IMR-90 (cell line): ENCODE results near the gene OTOG. TPM values are rescaled to one million over a fixed set of nuclear protein-coding genes. Genes with fewer than 3 reads are reported as not detected.

Experiments used
- ATAC-seq: fragments of 200-7000 bp; cut with Tn5 transposase; 2 replicates; pipeline ENCODE4 v1.9.1; 2020; ENCODE audit warnings: low read depth, mild to moderate bottlenecking, moderate library complexity
- BruUV-seq: library from RNA; stranded (reverse); fragments of 400-500 nt; replicated peaks from 2 replicates; lab custom pipeline; 2021; lab: Mats Ljungman, UMichigan
- CTCF ChIA-PET: fragments of 300-600 bp; formaldehyde crosslinking; extraction: SDS; loops from one replicate; lab custom pipeline; 2021; ENCODE audit warnings: antibody characterized with exemption; lab: Yijun Ruan, JAX
- POLR2A ChIA-PET: fragments of 300-600 bp; sonication (Branson Sonifier 250); formaldehyde crosslinking; loops from one replicate; lab custom pipeline; 2022; ENCODE audit warnings: antibody characterized with exemption; ENCODE audit not compliant: unreplicated experiment; lab: Charles Lee
- DNase-seq: peaks from one replicate; pipeline ENCODE4 v3.0.0; 2013
- H2AFZ ChIP-seq: replicated peaks from 2 replicates; pipeline ENCODE3; 2013; ENCODE audit warnings: low read length, mild to moderate bottlenecking; ENCODE audit not compliant: poor library complexity
- H2AK5ac ChIP-seq: 2 replicates; pipeline ENCODE4 v1.6.1; 2013; ENCODE audit warnings: low read depth, low read length, inconsistent platforms
- H2AK9ac ChIP-seq: replicated peaks from 2 replicates; pipeline ENCODE3; 2013; ENCODE audit warnings: mild to moderate bottlenecking, low read depth, low read length, moderate library complexity; ENCODE audit not compliant: poor library complexity
- H2BK120ac ChIP-seq: 2 replicates; pipeline ENCODE4 v1.6.1; 2013; ENCODE audit warnings: low read depth, low read length, inconsistent platforms
- H2BK15ac ChIP-seq: 3 replicates; pipeline ENCODE4 v1.6.1; 2013; ENCODE audit warnings: low read depth, low read length, inconsistent platforms
- H2BK20ac ChIP-seq: 2 replicates; pipeline ENCODE4 v1.6.1; 2013; ENCODE audit warnings: low read depth, mild to moderate bottlenecking, inconsistent platforms, low read length, moderate library complexity
- H2BK5ac ChIP-seq: 2 replicates; pipeline ENCODE4 v1.6.1; 2013; ENCODE audit warnings: mild to moderate bottlenecking, low read depth, low read length, inconsistent platforms; ENCODE audit not compliant: poor library complexity, severe bottlenecking
- H3K14ac ChIP-seq: replicated peaks from 2 replicates; pipeline ENCODE4 v1.6.1; 2013; ENCODE audit warnings: low read depth, low read length, inconsistent platforms
- H3K18ac ChIP-seq: 2 replicates; pipeline ENCODE4 v1.6.1; 2013; ENCODE audit warnings: low read depth, low read length, control low read depth
- H3K23ac ChIP-seq: 2 replicates; pipeline ENCODE4 v1.6.1; 2013; ENCODE audit warnings: low read depth, low read length, inconsistent platforms
- H3K27ac ChIP-seq: 2 replicates; pipeline ENCODE4 v1.5.1; 2013; ENCODE audit warnings: mild to moderate bottlenecking, control low read depth, low read length; ENCODE audit not compliant: insufficient read depth
- H3K27me3 ChIP-seq: 2 replicates; pipeline ENCODE4 v1.6.1; 2013; ENCODE audit warnings: low read length; ENCODE audit not compliant: control insufficient read depth, insufficient read depth
- H3K36me3 ChIP-seq: 2 replicates; pipeline ENCODE4 v1.6.1; 2013; ENCODE audit warnings: low read length, mixed read lengths; ENCODE audit not compliant: control insufficient read depth, insufficient read depth
- H3K4ac ChIP-seq: 2 replicates; pipeline ENCODE4 v1.6.1; 2013; ENCODE audit warnings: low read depth, low read length, inconsistent platforms
- H3K4me1 ChIP-seq: 2 replicates; pipeline ENCODE4 v1.6.1; 2013; ENCODE audit warnings: low read length, mixed read lengths; ENCODE audit not compliant: control insufficient read depth, insufficient read depth
- H3K4me2 ChIP-seq: 2 replicates; pipeline ENCODE4 v1.6.1; 2013; ENCODE audit warnings: low read depth, mild to moderate bottlenecking, control low read depth, low read length, moderate library complexity
- H3K4me3 ChIP-seq: 2 replicates; pipeline ENCODE4 v1.5.1; 2013; ENCODE audit warnings: low read depth, mild to moderate bottlenecking, control low read depth, low read length, moderate library complexity; ENCODE audit not compliant: insufficient read depth
- H3K56ac ChIP-seq: 2 replicates; pipeline ENCODE4 v1.6.1; 2013; ENCODE audit warnings: low read length, inconsistent platforms; ENCODE audit not compliant: insufficient read depth; ENCODE audit errors: extremely low read depth
- H3K79me1 ChIP-seq, 2 experiments: 2 replicates each; pipeline ENCODE4 v1.6.1; 2013; ENCODE audit warnings: low read length in 2 of 2, inconsistent platforms in 1 of 2, low read depth in 1 of 2
- H3K9ac ChIP-seq: 2 replicates; pipeline ENCODE4 v1.6.1; 2013; ENCODE audit warnings: low read depth, low read length, control low read depth
- H3K9me1 ChIP-seq: 2 replicates; pipeline ENCODE4 v1.6.1; 2013; ENCODE audit warnings: low read length, inconsistent platforms; ENCODE audit not compliant: insufficient read depth
- H3K9me3 ChIP-seq: 2 replicates; pipeline ENCODE4 v1.6.1; 2013; ENCODE audit warnings: low read length; ENCODE audit not compliant: control insufficient read depth, insufficient read depth
- H4K20me1 ChIP-seq: 2 replicates; pipeline ENCODE4 v1.6.1; 2013; ENCODE audit warnings: low read length, inconsistent platforms; ENCODE audit not compliant: insufficient read depth
- H4K5ac ChIP-seq: 2 replicates; pipeline ENCODE4 v1.6.1; 2013; ENCODE audit warnings: mild to moderate bottlenecking, low read depth, low read length, control low read depth
- H4K8ac ChIP-seq, 2 experiments: 2 replicates each; pipeline ENCODE4 v1.6.1; 2013; ENCODE audit warnings: low read depth in 2 of 2, low read length in 2 of 2, control low read depth in 1 of 2, inconsistent platforms in 1 of 2
- H4K91ac ChIP-seq: 2 replicates; pipeline ENCODE4 v1.6.1; 2013; ENCODE audit warnings: low read depth, low read length, inconsistent platforms; ENCODE audit not compliant: insufficient read depth
- CEBPB ChIP-seq: IDR thresholded peaks from 2 replicates; pipeline ENCODE4 v1.6.1; 2012; ENCODE audit warnings: low read depth, low read length, improper control_type of control experiment
- CHD1 ChIP-seq: IDR thresholded peaks from 2 replicates; pipeline ENCODE4 v1.6.1; 2012; ENCODE audit warnings: low read depth, low read length, improper control_type of control experiment
- ELK1 ChIP-seq: fragments of 150-350 bp; IDR thresholded peaks from 2 replicates; pipeline ENCODE4 v1.6.1; 2016; ENCODE audit warnings: low read depth, mild to moderate bottlenecking, low read length, moderate library complexity, borderline replicate concordance
- FOS ChIP-seq: fragments of 150-350 bp; IDR thresholded peaks from 2 replicates; pipeline ENCODE4 v1.6.1; 2016; ENCODE audit warnings: low read depth, low read length
- MAZ ChIP-seq: IDR thresholded peaks from 2 replicates; pipeline ENCODE4 v1.6.1; 2012; ENCODE audit warnings: low read depth, mild to moderate bottlenecking, low read length, improper control_type of control experiment, moderate library complexity, borderline replicate concordance
- NFE2L2 ChIP-seq: fragments of 150-350 bp; IDR thresholded peaks from 2 replicates; pipeline ENCODE4 v1.6.1; 2016; ENCODE audit warnings: low read depth, mild to moderate bottlenecking, low read length
- POLR2A ChIP-seq: IDR thresholded peaks from 2 replicates; pipeline ENCODE4 v1.6.1; 2012; ENCODE audit warnings: mild to moderate bottlenecking, low read depth, low read length
- RAD21 ChIP-seq: IDR thresholded peaks from 2 replicates; pipeline ENCODE4 v1.6.1; 2012; ENCODE audit warnings: low read length, improper control_type of control experiment
- RCOR1 ChIP-seq: IDR thresholded peaks from 2 replicates; pipeline ENCODE4 v1.6.1; 2012; ENCODE audit warnings: mild to moderate bottlenecking, low read length, improper control_type of control experiment; ENCODE audit not compliant: insufficient replicate concordance
- RFX5 ChIP-seq: IDR thresholded peaks from 2 replicates; pipeline ENCODE4 v1.8.0; 2012; ENCODE audit warnings: low read depth, mild to moderate bottlenecking, low read length, moderate library complexity
- SMC3 ChIP-seq: fragments of 150-350 bp; IDR thresholded peaks from 2 replicates; pipeline ENCODE4 v1.6.1; 2016; ENCODE audit warnings: low read depth, mild to moderate bottlenecking, antibody characterized with exemption, low read length, moderate library complexity
- USF2 ChIP-seq: fragments of 150-350 bp; IDR thresholded peaks from 2 replicates; pipeline ENCODE4 v1.6.1; 2017; ENCODE audit warnings: mild to moderate bottlenecking, antibody characterized with exemption, low read length, low read depth
- WGBS, 2 experiments: methylation state at CpG; one replicate each; pipeline versions ENCODE4 v1.1.5 to v1.1.7; 2013; ENCODE audit warnings: missing lambda C conversion rate in 2 of 2; ENCODE audit not compliant: insufficient read length in 1 of 2; ENCODE audit errors: extremely low coverage in 2 of 2; 5-methylcytosine and 5-hydroxymethylcytosine counted together
- dilution Hi-C: fragments of 300-500 bp; cut with HindIII; formaldehyde crosslinking; loops from one replicate; pipeline ENCODE4 v1.14.3; 2018; ENCODE audit warnings: low sequenced_read_pairs; ENCODE audit not compliant: unreplicated experiment
- in situ Hi-C: fragments of 300-500 bp; cut with MboI; formaldehyde crosslinking; loops from 3 replicates; pipeline ENCODE4 v1.14.3; 2019; ENCODE audit warnings: low sequenced_read_pairs, inconsistent platforms, mixed read lengths
- intact Hi-C: fragments of 100-400 bp; cut with micrococcal nuclease; formaldehyde crosslinking; loops from 2 replicates; pipeline ENCODE4 v1.10.0; 2022
- polyA plus RNA-seq, 3 experiments: library from polyadenylated mRNA; depleted of rRNA; stranded (reverse); fragments of >200 nt; gene quantifications; 2 replicates each; pipeline ENCODE4 v1.2.3, GENCODE V29; 2012; ENCODE audit warnings: low replicate concordance in 1 of 3
- total RNA-seq: library from RNA; depleted of rRNA; stranded (reverse); fragments of >200 nt; gene quantifications from 2 replicates; pipeline ENCODE4 v1.2.3, GENCODE V29; 2012

The OTOG gene
- total and polyA plus RNA-seq, 2 of the 4 experiments (the other 2 are of a cell fraction) = not detected

GRCh38 chr11:17634776-17635550, 87.9 kb downstream of the OTOG start:
- Histone ChIP-seq H3K4me1 (no peaks in the 10 kb centered on the region), H2BK20ac (no peak overlapping the region), H3K36me3 (no peaks in the 10 kb centered on the region), H2AK5ac (no peak overlapping the region), H4K20me1 (no peaks in the 10 kb centered on the region), H4K5ac (no peak overlapping the region), H3K23ac (no peak overlapping the region), H3K4me2 (no peak overlapping the region), H3K18ac (no peak overlapping the region), H2AK9ac (no peak overlapping the region), H4K8ac (no peak overlapping the region), H4K91ac (no peak overlapping the region), H2BK5ac (no peak overlapping the region), H3K9ac (no peak overlapping the region), H3K9me1 (no peaks in the 10 kb centered on the region), H3K4ac (no peak overlapping the region), H3K56ac (no peak overlapping the region), H2AFZ (no peak overlapping the region), H2BK120ac (no peak overlapping the region), H3K79me1 (no peaks in the 10 kb centered on the region), H3K27me3 (0 out of 2 replicates have a peak, but pooled peaks cover 4% of the 10 kb centered on the region), H3K4me3 (no peak overlapping the region), H3K9me3 (no peaks in the 10 kb centered on the region), H3K27ac (no peak overlapping the region), H3K14ac (no peak overlapping the region), H2BK15ac (no peak overlapping the region)
- intact Hi-C loops (no loop called here), in situ Hi-C loops (no loop called here), dilution Hi-C loops (no loop called here)
- 100% methylated on average over 1 of the region's 25 CpGs; no CpG with 5 or more reads in 1 of the 2 experiments for WGBS, 2 experiments
- ChIA-PET POLR2A (no interaction called here), CTCF (no interaction called here)
- TF ChIP-seq FOS (no peak), CHD1 (no peak), SMC3 (no peak), MAZ (no peak), NFE2L2 (no peak), RAD21 (no peak), CEBPB (no peak), POLR2A (no peak), ELK1 (no peak), RFX5 (no peak), RCOR1 (no peak), USF2 (no peak)
- no peak for DNase-seq
- ATAC-seq = no peak
- BruUV-seq = no TSS peak
